ENCODE results near the gene IL1RL2.

Gene IL1RL2

DNA sequence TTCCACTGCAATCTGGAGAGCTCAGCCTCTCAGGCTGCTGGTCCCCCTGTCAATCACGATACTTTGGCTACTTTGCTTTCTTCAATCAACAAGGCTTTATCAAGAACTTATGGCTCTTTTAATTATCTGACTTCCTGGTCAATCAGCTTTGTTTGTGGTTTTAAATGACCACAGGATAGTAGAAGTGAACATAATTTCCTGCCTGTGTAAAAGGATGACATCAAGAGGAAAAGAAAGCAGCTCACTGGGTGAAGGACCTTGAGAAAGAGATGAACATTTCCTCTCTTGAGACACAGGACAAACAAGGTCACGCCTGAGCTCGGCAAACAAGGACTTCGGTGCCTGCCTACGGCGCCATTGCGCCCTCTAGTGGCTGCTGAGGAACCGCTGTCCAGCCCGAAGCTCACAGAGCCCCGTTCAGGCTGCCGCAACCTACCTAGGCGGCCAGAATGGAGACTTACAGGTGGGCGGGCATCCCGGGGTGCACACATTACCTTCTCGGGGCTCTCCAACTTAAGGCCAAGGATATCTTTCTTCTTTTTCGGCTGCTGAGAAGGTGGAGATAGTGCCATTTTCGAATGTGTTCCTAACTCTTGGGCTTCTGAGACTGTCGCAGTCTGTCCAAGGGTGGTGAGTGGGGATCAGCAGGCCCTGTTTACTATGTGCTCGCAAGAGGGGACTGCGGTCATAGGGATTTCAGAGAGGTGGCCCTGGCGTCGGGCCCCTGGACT is 54.0 kb downstream of the IL1RL2 start:
- DNase-seq = peak; percentile 80

DNA sequence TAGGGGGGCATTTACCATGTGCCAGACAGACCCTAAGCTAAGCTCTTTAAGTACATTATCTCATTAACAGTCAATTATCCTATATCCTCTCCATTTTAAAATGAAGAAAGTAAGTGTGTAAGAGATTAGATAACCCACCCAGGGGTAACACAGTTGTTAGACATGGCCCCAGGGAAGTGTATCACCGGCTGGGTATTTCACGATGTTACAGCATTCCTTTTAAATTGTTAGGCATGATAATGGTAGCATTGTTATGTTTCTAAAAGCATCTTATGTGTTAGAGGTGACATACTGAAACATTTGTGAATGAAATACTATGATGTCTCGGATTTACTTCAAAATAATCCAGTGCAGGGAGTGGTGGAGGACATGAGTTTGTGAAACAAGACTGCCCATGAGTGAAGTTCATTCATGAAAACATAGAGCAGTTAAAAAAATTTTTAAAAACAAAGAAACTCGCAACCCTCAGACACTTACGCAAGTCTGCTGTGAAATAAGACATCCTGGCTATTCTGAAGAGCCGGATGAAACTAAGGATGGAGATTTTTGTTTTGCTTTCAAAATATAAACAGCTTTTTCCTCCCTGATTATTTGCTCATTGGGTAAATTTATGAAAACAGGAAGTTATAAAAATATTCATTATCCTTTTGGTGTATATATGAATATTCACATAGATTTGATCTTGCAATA is 54.9 kb downstream of the IL1RL2 start:
- no peak for DNase-seq

DNA sequence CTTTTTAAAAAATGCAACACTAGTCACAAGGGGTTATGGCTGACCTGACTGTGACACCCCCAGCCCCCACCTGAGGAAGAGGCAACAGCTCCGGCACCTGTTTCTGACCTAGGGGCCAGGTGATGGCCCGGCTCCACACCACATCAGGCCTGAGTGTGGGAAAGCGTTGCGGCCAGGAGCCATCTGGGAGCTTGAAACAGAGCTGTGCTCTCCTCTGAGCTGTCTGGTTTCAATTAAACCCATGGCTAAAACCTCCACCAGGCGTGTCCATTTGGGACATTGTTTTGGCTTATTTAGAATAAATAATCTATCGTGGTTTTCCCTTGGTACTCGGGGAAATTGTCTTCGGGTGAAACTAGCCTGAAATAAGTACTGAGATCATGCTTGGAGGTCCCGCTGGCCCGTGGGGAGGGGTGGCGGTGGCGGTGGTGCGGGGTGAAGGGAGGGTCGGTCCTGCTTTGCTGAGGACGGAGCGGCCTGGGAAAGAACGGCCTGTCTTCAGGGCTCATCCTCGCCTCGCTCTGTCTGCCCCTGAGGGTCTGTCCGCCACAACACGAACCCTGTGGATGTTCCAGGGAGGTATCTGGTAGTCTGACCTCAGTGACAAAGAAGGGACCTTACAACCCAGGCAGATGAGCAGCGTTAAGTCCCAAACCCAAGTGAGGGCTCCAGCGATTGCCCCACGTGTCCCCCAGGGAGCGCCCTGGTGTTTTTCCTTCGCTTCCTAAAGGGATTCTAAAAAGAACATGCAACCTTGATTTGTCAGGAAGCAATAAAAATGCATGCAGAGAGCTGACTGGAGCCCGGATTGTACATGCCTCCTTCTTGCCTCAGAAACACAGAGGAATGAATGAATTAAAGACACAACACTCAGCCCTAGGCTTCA is 58.7 kb downstream of the IL1RL2 start:
- DNase-seq = no peak

DNA sequence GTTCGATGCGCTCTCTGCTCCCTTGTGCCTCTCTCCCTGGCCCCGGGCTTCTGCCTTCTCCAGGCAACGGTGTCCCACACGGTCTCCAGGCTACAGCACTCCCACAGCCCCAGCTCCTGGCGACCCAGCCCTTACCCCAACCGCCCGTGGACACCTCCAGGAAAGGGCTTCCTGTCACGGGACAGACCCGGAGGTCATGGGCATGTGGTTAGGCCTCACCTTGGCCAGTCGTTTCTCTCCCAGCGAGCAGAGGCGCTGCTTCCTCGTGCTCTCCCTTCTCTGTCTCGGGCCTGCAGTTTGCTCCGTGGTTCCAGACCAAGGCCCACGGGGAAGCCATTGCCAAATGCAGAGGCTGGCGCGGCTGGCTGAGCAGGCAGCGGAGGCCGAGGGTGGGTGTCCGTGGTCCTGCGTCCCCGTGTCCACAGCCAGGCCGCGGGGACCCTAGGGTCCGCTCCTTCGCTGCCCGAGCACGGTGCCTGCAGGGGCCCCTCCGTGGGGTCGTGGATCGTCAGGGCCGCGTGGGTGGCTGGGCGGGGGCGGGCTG is 63.5 kb downstream of the IL1RL2 start:
- no peak for DNase-seq

DNA sequence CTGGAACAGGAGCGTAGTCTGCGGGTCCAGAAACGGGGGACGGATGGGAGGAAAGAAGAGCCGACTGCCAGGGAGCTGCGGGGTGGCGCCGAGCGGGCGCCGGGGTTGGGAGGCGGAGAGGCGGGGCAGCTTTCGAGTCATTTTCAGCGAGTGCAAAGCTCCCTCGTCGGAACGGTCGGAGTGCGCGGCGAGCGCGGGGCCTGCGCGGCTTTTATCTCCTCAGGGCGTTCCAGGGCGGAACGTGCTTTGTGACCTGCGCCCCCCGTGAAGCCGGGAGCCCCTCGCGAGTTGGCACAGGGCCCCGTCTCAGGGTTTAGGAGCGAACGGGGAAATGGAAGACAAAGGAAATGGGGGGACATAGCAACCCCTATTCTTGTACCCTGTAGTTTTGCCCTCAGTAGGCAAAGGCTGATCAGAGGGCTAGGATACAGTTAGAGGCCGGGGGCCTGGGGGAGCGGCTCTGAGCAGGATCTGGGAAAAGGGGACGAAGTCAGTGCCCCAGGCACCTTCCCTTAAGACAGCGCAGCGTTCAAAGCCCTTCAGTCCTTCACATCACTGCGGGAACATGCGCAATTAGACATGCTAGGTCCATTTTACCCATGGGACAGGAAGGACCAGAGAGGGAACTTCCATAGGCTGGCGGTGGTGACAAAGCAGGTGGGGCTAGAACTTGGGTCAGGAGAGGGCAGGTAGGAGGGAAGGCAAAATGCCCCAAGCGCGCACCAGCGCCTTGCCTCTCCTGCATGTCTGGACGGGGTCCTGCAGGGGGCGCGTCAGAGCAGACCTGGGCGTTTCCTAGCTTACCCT is 64.4 kb downstream of the IL1RL2 start:
- peak; percentile 49 for DNase-seq

DNA sequence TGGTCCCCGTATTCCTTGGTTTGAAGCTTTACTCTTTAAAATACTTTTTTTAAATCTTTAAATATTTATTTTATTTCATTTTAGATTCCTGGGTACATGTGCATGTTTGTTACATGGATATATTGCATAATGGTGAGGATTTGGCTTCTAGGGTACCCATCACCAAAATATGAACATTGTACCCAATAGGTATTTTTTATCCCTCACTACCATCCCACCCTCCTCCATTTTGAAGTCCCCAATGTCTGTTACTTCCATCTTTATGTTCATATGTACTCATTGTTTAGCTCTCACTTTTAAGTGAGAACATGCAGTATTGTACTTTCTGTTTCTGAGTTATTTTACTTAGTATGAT is 65.0 kb downstream of the IL1RL2 start:
- DNase-seq = no peak

DNA sequence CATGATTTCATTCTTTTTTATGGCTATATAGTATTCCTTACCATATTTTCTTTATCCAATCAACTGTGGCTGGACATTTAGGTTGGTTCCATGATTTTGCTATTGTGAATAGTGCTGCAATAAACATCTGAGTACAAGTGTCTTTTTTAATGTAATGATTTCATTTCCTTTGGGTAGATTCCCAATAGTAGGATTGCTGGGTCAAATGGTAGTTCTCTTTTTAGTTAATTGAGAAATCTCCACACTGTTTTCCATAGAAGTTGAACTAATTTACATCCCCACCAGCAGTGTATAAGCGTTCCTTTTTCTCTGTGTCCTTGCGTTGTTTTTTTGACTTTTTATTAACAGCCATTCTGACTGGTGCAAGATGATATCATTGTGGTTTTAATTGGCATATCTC is 65.4 kb downstream of the IL1RL2 start:
- DNase-seq = no peak

DNA sequence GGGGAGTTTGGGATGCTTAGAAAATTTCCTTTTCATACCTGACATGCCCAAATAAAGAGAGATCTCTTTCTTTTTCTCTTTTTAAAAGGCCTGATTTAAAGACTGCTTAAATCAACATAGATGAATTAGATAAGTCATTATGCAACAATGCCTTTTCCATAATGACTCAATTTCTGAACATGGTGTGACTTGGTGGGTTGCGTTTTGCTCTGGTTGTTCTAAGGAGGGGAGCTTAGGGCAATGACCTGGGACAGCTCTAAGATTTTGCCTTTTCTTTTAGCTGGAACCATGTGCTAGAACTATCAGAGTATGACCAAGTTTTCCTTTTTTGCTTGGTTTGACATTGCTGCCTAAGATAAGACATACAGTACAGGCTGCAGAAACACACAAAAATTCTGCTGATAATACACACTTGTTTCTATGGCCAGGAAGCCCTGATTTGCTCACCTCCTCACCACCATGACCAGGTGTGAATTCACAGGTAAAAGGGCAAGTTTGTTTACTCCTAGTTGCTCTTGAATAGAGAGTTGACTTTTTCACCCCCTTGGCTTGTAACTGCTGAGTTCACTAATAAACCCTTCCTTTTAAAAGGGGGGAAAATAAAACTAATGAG is 66.4 kb downstream of the IL1RL2 start:
- DNase-seq = peak; percentile 50

DNA sequence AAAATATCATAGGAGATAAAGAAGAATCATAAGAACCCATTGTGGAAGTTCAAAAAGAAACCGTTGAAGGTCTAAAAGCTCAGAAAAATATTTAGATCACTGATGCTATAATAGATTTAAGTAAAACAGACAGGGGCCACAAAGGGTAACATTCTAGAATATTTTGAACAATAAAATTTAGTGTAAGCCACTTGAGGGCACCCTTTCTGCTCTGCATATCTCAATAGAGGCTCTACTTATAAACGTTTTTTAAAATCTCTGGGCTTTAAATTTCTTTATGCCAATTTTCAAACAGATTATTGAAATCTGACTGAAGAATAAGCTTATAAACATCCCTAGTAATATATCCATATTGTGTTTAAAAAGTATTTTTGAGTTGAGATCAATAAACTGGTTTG is 66.9 kb downstream of the IL1RL2 start:
- no peak for DNase-seq

DNA sequence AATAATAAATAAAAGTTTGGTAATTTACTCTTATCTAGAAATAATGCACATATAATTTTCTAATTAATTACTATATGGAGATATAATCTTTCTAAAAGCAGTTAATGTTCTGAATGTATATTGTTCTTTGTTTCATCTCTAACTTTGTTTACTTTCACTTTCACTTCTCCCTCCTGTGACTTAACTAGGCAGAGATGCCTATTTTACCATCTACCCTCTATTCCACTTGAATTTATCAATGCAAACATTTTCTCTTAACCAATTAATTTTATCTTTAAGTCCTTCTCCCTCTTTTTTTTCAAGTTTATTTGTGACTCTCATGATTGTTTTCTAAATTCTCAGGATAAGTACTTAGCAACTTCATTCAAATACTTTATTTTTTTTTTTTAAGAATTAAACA is 69.5 kb downstream of the IL1RL2 start:
- DNase-seq = peak; percentile 34

DNA sequence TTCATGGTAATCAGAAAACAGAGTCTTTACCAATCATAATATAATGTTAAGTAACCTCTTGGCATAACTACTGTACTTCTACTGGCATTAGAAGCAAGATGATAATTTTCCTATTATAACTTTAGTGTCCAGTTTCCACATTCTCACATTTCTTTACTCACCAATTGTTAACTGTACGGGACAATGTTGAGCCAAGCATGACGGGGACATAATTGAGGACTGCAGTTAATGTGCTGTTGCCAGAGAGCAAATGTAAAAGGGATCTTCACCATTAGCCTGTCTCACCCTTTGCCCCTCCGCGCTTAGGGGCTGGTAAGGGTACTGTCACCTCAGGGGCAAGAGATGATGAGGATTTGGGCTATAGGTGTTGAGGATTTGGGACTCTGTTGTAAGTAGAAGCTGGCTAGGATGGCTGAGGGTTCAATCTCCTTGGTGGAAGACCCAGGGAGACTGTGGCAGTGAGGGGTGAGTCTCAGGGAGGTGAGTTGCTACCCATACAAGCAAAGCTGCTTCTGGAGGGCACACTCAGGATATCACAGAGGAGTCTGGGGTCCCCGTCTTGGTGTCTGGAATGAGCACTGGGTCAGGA is 70.1 kb downstream of the IL1RL2 start:
- no peak for DNase-seq

DNA sequence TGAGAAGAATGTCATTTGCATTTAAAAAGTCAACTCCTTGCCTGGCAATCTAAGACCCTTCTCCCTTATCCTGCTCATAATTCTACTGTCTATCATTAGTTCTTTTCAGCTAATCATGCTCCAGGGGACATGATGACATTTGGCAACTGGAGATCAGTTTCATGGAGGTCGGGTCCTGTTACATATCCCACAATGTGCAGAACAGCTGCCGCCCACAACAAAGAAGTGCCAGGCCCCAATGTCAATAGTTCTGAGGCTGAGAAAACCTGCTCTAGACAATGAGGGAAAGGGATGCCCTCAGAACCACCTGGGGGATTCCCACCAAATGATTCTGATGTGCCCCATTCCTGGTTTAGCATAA is 71.2 kb downstream of the IL1RL2 start:
- no peak for DNase-seq

DNA sequence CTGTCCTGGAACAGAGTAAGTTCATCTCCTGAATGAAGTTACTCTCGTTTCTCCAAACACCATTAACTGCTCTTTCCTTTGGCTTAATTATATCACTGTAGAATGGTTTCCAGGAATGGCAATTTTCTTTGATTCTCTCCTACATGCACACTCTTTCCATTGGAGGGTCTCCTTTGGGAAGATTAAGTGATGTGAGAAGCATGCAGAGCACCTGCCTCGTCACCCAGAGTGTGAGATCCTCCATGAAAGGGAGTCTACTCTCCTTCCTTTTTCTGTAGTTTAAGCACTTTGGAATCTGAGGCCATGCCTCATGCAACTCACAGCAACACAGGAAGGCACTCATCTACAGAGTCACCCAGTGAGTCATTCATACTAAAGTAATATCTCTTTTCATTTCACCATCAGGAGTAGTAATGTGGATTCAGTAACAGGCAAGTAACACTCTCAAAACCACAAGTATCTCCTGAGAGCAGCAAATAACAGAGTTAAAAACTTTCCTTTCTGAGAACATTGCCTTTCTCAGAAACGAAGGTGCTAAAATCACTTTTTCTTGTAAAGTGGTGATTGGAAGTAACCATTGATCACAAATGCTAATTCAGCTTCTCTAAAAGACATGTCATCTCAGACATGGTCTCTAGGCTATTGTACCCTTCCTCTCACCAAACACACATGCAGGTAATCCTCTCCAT is 71.7 kb downstream of the IL1RL2 start:
- DNase-seq = peak; percentile 51

DNA sequence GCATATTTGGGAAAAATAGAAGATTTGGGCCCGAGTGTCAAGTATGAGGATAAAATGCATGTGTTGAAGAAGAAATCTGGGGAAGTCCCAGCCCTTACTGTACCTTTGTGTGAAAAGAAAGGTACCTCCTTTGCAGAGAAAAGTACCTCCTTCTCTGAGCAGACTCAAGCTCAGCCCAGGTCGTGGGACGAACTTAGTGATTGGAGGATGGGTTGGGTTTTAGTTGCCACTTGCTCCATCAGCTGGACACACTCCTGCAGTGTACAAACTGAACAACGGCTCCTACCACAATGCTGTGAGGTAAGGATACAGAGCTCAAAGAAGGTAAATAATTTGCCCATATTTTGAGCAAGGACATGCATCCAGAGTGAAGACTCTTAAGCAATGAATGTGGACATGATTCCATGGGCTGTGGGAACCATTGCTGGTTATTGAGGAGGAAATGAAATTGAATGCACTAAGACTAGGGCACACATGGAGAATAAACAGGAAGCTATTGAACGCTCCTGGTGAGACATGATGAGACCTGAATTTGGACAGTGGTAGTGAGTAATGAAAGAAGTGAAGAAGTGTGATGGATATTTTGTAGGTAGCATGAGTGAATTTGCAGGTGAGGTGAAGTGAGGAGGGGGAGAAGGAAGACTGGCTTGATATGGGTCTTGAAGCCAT is 74.8 kb downstream of the IL1RL2 start:
- no peak for DNase-seq

DNA sequence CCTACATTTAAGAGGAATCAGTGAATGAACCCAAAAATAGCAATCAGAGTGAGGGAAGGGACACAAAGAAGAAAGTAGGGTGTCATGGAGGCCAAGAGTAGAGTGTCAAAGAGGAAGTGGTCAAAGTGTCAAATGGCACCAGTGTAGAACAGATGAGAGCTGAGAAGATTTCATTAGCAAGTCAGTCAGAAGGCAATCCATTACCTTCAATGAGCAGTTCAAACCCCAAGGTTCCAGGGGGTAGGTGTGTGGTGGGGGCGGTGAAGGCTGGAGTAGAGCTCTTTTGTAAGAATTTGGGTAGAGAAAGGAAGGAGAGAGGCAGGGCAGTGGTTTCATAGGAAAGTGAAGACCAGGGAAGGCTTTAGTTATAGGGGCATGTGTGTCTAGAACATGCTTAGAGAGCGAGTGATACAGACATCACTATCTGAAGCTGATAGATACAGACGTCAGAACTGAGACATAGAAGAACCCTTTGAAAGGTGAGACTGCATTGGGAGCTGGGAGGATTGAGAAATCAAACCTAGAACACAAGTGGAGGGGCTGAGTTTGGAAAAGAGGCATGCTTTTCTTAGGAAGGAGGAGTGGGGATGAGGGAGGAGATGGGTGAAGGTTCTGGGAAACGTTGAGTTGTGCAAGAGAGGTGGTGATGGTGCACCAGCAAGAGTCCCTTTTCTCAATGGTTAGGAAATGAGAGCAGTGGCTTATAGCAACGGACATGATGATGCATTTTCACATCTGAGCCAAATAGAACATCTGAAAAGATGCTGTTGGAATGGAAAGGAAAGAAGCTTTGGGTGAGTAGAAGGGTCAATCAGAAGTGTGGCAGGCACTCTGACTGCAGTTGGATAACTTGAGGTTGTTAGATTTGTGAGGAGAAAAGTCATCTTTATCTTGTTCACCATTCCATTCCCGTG is 75.7 kb downstream of the IL1RL2 start:
- no peak for DNase-seq

DNA sequence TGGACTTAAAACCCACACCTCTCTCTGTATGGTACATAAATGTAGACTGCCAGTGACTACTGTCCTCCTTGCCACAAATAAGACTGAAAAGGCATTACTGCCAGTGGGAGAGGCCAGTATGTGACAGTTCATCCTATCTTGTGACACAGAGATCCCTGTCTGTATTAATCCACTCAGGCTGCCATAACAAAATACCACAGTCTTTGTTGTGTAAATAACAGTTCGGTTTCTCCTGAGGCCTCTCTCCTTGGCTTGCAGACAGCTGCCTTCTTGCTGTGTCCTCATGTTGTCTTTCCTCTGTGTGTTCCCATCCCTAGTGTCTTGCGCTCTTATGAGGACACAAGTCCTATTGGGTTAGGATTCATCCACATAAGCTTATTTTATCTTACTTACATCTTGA is 78.1 kb downstream of the IL1RL2 start:
- no peak for DNase-seq

DNA sequence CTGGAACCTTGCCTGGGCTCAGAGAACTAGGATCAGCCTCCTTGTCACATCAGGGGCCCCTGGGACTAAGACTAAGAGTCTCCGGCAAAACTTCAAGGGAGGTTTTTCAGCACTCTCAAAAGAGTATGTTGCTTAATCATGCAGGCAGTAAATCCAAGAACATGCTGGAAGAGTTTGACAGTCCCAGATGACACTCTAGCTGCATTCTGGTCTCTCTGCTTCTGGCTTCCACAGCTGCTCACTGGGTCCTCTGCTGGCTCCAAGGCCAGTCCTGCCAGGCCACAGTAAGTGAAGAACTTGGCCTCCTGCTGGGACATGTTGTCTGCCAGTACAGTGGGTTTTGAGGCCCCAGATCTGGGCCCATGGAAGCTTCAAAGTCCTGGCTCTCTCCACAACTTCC is 79.4 kb downstream of the IL1RL2 start:
- no peak for DNase-seq

DNA sequence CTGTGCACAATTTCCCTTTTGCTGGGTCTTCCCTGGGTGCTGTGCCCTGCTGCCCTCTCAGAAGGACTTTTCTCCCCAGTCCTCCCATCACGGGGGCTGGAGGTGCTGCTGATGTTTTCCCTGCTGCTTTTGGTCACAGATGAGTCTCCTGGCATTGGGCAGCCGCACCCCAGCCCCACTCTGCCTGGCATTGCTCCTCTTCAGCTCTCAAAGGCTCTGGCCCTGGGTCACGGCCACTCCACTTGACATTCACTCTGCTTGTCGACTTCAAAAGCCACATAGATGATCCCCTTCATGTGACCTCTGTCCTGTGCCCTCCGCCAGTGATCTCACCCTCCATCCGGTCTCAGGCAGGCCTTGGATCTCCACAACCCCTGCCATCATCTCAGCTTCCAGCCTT is 81.0 kb downstream of the IL1RL2 start:
- DNase-seq = no peak

DNA sequence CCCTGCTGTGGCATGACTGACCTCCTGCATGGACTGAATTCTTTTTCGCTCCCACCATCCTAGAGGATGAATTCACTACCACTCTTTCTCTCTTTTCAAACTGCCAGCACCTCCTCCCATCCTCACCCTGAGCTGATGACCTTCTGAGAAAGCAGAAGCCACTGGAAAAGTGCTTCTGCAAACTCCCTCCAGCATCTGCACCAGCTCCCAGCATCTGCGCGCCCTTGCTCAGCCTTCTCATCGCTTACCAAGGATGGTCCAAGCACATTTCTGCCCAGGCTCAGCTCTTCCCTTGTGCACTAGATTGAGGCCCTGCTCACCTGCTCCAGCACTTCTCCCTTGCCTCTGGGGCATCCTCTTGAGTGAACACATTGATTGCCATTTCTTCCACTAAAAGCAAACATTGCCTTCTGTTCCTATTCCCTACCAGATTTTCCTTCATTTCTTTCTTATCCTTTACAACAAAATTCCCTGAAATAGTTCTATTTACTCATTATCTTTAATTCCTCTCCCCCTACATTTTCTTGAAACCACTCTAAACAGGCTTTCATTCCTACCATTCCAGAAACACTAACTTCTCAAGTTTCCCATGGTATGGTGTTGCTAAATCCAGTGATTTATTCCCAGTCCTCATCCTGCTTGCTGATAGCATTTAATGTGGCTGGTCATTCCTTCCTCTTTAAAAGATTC is 81.8 kb downstream of the IL1RL2 start:
- DNase-seq = no peak

All from CD4-positive, alpha-beta T cell treated with Interleukin-4 for 4 hours (primary cell).